Stimulated activated CD4-positive, alpha-beta T cell treated with anti-CD3 and anti-CD28 coated beads, TNF-alpha, amount 100 ng/mL, for 24 hours (primary cell): Measurements from ENCODE around the gene SP4.
A peak's percentile ranks its signal among the peaks of the same experiment; 100 is the strongest.

ENCODE experiments used
- DNase-seq, 3 experiments: peaks; one replicate each; pipeline ENCODE4 v3.0.0-alpha.2; 2020; ENCODE audit warnings: low read depth in 3 of 3

The SP4 gene

GRCh38 chr7:21427871-21428658 is at the start of gene SP4:
Gene SP4 (plus strand): TSS chr7:21428083. CDS start chr7:21428252, 169 bp downstream.
- DNase-seq, result peak; percentile 86 to 93 (median 93)

- DNase-seq, result no peak
Observed at GRCh38 chr7:21383227-21384220, 44.4 kb upstream of the SP4 start.

- no peak for DNase-seq
Observed at GRCh38 chr7:21393937-21394336, 33.9 kb upstream of the SP4 start.

DNA sequence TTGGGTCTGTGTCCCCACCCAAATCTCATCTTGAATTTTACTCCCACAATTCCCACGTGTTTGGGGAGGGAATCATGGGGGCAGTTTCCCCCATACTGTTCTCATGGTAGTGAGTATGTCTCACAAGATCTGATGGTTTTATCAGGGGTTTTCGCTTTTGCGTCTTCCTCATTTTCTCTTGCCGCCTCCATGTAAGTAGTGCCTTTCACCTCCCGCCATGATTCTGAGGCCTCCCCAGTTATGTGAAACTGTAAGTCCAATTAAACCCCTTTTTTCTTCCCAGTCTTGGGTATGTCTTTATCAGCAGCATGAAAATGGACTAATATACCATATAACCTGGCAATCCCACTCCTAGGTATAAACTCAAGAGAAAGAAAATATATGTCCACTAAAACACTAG is 25.9 kb upstream of the SP4 start:
- no peak for DNase-seq

GRCh38 chr7:21407796-21408480 is 19.9 kb upstream of the SP4 start:
- no peak for DNase-seq

- DNase-seq, result no peak
Observed at GRCh38 chr7:21408481-21408820, 19.4 kb upstream of the SP4 start.

GRCh38 chr7:21412410-21412851 is 15.5 kb upstream of the SP4 start:
- DNase-seq, result no peak

GRCh38 chr7:21412957-21413356 is 14.9 kb upstream of the SP4 start:
- no peak for DNase-seq

GRCh38 chr7:21413502-21413901 is 14.4 kb upstream of the SP4 start:
- no peak for DNase-seq

DNA sequence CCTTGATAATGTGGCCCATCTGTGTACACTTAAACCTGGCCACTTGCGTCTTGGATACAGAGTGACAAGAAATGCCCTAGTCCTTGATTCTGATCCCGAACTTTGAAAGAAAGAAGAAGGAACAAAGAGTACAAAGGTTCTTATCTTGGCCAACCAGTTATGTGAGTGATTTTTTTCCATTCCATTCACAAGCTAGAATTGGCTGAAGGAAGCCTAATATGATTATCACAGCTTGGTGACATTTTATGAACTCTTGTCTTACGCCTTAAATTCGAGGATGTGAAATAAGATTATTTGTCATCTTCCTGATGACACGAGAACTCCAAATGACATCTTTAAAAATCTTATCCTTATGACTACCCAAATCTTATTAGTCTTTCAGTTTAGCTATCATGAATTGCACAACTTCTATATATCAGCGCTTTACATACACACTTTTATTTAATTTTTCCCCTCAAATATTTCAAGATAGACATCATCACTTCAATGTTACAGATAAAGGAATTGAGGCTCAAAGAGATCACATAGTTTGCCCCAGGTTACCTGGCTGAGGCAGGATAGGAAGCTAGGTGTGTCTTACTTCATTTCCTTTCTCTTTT is 13.0 kb upstream of the SP4 start:
- DNase-seq, result no peak

DNA sequence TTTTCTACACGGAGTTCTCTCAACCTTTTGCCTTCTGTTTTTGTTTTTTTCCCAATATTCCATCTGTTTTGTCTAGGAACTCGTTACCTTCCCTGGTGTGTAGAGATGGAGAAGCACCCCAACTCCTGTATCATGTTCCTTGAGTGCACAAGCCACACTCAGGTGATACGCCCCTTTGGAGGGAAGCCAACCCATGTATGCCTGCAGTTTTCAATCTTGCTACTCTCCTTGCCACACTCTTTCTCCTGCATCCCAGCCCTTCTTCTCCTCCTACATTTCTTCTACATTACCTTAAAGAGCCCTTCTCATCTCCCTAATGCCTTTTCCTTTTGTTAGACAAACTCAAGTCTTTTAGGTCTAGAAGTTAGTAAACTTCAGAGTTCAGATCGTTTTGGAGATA is 10.2 kb upstream of the SP4 start:
- DNase-seq, result no peak

GRCh38 chr7:21422751-21423150 is 5.1 kb upstream of the SP4 start:
- no peak for DNase-seq

- DNase-seq, result no peak
Observed at GRCh38 chr7:21425290-21425689, 2.6 kb upstream of the SP4 start.

DNA sequence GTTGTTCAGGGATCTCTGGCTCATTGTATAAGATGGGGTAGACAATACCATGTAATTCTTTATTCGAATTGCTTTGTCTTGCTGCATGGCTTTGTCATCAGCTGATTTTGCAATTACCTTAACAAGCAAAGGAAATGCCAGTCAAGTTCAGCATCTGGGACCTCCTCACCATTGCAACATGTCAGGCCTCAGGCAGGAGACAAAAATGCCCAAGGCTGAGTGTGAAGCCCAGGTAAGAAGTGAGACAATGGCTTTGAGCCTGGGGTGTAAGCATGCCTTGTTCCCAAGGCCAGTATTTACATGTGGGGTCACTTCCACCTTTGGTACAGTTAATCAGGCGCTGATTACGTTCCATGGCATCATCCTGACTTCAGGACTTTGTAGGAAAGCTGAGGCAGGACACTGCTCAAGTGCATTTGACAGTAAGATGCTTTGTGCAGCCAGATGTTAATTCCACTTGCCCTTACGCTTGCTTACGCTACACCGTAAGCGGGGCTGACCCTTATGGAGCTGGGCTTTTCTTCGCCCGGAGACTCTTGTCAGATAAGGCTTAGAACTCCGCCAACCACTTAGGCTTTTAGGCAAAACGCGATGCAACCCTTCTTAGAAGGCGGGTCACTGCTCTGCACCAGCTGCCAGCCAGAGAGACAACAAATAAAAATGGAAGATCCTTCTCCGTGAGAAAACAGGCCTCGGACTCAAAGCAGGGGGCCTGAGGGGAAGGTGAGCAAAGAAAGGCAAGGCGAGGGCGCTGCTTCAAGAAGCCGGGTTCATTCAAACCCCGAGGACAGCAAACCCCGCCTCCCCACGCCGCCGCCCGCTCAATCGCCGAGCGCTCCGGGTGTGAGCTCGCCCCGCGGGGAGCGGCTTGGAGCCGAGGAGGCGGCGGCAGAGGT is 1.3 kb upstream of the SP4 start:
- no peak for DNase-seq

- DNase-seq, result peak; percentile 97 to 98 (median 98)
Observed at GRCh38 chr7:21427182-21427870, 557 bp upstream of the SP4 start.

DNA sequence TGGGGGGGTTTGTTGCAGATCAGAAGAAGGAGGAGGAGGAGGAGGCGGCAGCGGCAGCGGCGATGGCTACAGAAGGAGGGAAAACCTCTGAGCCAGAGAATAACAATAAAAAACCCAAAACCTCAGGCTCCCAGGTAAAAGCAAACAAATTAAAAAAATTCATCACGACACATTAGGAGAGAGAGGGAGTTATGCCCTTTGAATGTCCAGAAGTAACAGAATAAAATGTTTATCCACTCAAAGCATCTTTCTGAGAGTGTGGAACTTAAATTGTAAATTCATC is 717 bp downstream of the SP4 start:
- no peak for DNase-seq

GRCh38 chr7:21429021-21429420 is 1.1 kb downstream of the SP4 start:
- no peak for DNase-seq

DNA sequence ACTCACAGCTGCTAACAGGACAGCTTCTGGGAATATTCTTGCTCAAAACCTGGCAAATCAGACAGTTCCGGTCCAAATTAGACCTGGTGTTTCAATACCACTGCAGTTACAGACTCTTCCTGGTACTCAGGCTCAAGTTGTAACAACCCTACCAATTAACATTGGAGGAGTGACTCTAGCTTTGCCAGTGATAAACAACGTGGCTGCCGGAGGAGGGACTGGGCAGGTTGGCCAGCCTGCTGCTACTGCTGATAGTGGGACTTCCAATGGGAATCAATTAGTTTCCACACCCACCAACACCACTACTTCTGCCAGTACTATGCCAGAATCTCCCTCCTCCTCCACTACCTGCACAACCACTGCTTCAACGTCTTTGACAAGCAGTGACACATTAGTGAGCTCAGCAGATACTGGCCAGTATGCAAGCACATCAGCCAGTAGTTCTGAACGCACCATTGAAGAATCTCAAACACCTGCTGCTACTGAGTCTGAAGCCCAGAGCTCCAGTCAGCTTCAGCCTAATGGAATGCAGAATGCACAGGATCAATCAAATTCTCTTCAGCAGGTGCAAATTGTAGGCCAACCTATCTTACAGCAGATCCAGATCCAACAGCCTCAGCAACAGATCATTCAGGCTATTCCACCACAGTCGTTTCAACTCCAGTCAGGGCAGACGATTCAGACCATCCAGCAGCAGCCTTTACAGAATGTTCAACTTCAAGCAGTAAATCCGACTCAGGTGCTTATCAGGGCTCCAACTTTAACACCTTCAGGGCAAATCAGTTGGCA is 2.1 kb downstream of the SP4 start:
- DNase-seq, result no peak

GRCh38 chr7:21430575-21430954 is 2.7 kb downstream of the SP4 start:
- DNase-seq, result no peak
